Measurements from ENCODE around the gene VPS35L.

VPS35L gene

DNA sequence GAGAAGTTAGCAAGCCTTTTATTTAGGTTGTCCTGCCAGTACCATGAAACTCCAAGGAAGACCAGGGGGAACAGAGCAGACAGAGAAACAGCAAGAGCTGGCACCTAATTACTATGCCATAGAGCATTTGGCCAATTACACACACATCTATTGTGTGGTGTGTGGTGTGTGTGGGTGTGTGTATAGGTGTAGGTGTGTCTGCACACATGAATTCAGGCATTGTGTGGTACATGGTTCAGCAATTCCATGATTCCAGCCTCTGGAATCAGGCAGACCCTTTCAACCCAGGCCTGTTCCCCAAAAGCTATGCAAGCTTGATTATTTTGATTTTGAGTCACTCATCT is 188.3 kb downstream of the VPS35L start:
- TF ChIP-seq, protein P1, sequence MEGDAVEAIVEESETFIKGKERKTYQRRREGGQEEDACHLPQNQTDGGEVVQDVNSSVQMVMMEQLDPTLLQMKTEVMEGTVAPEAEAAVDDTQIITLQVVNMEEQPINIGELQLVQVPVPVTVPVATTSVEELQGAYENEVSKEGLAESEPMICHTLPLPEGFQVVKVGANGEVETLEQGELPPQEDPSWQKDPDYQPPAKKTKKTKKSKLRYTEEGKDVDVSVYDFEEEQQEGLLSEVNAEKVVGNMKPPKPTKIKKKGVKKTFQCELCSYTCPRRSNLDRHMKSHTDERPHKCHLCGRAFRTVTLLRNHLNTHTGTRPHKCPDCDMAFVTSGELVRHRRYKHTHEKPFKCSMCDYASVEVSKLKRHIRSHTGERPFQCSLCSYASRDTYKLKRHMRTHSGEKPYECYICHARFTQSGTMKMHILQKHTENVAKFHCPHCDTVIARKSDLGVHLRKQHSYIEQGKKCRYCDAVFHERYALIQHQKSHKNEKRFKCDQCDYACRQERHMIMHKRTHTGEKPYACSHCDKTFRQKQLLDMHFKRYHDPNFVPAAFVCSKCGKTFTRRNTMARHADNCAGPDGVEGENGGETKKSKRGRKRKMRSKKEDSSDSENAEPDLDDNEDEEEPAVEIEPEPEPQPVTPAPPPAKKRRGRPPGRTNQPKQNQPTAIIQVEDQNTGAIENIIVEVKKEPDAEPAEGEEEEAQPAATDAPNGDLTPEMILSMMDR (IDR thresholded peaks at IDR 0.05; ENCODE audit: low read depth, low read length, missing control alignments) = no peak
- no peak for DNase-seq
- no peak overlapping the region for H3K27ac ChIP-seq
- H3K4me3 ChIP-seq (ENCODE audit: low read depth, low read length) = no peak overlapping the region
- in situ Hi-C loops (cut with HindIII; ENCODE audit: low pct_ligation_motif_present, low sequenced_read_pairs) = loop anchor here (25.0 kb wide), 1 partner anchor 144 kb away; the partner anchor contains the start of gene GPRC5B
- no peaks in the 10 kb centered on the region for H3K36me3 ChIP-seq (replicated peaks)
- H3K27me3 ChIP-seq (replicated peaks) = no peaks in the 10 kb centered on the region

DNA sequence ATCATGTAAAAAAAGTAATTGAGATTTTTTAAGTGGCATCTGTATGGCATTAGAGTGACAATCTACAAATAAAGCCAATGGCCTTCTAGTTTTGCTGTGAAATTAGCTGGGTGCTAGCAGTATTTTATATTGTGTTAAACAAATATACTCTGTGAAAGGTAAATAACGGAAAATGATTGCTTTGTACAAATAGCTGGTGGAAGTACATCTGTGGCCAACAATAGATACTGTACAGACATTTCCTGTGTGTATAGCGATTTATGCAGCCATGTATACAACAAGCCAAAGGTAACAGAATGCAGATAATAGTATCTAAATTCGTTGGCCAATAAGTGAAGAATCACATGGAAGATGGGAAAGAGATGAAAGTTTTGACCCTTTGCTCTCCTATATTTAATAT is 189.2 kb downstream of the VPS35L start:
- in situ Hi-C loops (cut with HindIII; ENCODE audit: low pct_ligation_motif_present, low sequenced_read_pairs) = loop anchor here (25.0 kb wide), 1 partner anchor 143 kb away; the partner anchor contains the start of gene GPRC5B
- no peaks in the 10 kb centered on the region for H3K27me3 ChIP-seq (replicated peaks)
- no peak for DNase-seq
- no peaks in the 10 kb centered on the region for H3K36me3 ChIP-seq (replicated peaks)
- TF ChIP-seq, protein P1 (IDR thresholded peaks at IDR 0.05; ENCODE audit: low read depth, low read length, missing control alignments) = no peak
- no peak overlapping the region for H3K27ac ChIP-seq
- H3K4me3 ChIP-seq (ENCODE audit: low read depth, low read length) = no peak overlapping the region

DNA sequence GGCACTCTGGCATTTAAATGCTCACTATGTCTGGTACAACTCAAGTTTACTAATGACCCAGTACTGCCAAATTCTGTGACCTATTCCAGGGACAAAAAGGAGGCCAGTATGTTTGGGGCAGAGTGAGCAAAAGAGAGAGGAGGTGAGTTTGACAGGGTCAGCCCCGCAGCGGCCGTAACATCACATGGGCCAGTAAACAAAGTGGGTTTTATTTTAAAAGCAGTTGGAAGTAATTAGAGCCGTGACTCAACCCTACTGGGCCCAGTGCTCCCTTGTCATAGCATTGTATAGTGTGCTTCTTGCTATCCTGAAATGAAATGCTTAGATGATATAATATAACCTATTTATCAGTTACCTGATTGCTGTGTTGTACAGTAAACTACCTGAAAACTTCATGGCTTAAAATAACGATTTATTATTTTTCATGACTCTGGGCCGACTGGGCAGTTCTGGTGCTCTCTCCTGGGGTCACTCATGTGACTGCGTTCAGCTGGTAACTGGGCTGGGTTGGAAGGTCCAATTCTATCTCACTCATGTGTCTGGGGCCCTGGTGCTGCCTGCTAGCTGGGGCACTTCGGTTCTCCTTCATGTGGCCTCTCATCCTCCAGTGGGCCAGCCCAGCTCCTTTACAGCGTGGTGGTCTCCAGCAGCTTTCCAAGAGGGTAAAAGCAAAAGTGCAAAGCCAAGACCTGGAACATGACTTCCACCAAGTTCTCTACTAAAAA is 189.9 kb downstream of the VPS35L start:
- TF ChIP-seq, protein P1 (IDR thresholded peaks at IDR 0.05; ENCODE audit: low read depth, low read length, missing control alignments) = no peak
- DNase-seq = no peak
- Histone ChIP-seq H3K27ac (no peak overlapping the region), H3K36me3 (replicated peaks) (no peaks in the 10 kb centered on the region), H3K27me3 (replicated peaks) (no peaks in the 10 kb centered on the region), H3K4me3 (ENCODE audit: low read depth, low read length) (no peak overlapping the region)
- in situ Hi-C loops (cut with HindIII; ENCODE audit: low pct_ligation_motif_present, low sequenced_read_pairs) = loop anchor here (25.0 kb wide), 1 partner anchor 142 kb away; the partner anchor contains the start of gene GPRC5B

DNA sequence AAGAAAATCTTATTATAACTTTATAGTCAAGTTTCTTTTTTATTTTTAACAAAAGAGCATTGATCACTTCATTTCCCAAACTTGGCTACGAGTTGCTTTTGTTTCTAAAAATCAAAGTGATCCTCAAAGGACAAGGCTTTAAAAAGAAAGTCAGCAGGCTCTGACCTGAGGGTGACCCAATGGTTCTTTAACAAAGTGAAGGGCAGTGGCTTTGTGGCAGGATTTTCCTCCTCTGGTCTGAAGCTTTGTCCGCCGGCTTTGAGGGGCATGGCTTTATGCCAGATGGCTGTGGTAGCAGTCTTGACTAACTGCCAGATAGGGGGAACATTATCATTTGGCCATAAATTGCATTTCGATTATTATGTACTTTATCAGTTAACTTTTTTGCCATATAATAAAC is 191.1 kb downstream of the VPS35L start:
- no peak overlapping the region for H3K27ac ChIP-seq
- DNase-seq = no peak
- in situ Hi-C loops (cut with HindIII; ENCODE audit: low pct_ligation_motif_present, low sequenced_read_pairs) = loop anchor here (25.0 kb wide), 1 partner anchor 141 kb away; the partner anchor contains the start of gene GPRC5B
- no peaks in the 10 kb centered on the region for H3K36me3 ChIP-seq (replicated peaks)
- TF ChIP-seq, protein P1 (IDR thresholded peaks at IDR 0.05; ENCODE audit: low read depth, low read length, missing control alignments) = no peak
- no peaks in the 10 kb centered on the region for H3K27me3 ChIP-seq (replicated peaks)
- H3K4me3 ChIP-seq (ENCODE audit: low read depth, low read length) = no peak overlapping the region

DNA sequence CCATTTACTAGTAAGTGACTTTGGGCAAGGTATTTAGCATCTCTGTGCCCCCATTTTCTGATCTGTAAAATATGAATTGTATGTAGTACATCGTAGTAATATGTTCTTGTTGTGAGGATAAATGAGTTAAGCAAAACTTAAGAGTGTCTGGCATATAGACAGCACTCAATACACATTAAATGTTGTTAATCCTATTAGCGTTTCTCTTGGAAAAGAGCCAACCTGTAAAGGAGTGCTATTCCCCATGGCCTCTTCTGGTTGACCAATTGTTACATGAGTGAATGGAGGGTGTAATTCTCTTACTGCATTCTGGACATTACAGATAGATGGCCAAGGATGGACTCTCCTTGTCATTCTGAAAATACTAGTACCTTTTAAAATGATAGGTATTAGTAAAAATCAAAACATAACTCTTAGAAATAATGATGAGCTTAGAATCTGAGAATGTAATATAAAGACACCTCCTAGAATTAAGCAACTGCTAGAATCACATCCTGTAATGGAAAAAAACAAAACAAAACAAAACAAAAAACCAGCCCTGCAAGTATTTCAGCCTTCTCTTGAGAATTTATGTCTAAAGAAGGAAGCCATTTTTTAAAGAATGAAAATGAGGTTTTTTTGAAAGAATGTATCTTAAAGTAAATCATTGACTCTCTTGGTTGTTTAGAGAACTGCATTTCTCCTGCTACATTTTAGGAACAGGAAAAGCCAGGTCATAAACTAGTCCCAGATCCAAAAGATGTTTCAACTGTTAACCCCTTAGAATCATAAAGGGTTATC is 193.1 kb downstream of the VPS35L start:
- TF ChIP-seq, protein P1 (IDR thresholded peaks at IDR 0.05; ENCODE audit: low read depth, low read length, missing control alignments) = no peak
- Histone ChIP-seq H3K27ac (no peak overlapping the region), H3K27me3 (replicated peaks) (no peaks in the 10 kb centered on the region), H3K36me3 (replicated peaks) (no peaks in the 10 kb centered on the region), H3K4me3 (ENCODE audit: low read depth, low read length) (no peak overlapping the region)
- DNase-seq = no peak
- in situ Hi-C loops (cut with HindIII; ENCODE audit: low pct_ligation_motif_present, low sequenced_read_pairs) = loop anchor here (25.0 kb wide), 1 partner anchor 139 kb away; the partner anchor contains the start of gene GPRC5B
